GM18907 (cell line): Measurements from ENCODE around the gene MYO7B.

ENCODE experiments used
- ATAC-seq: cut with Tn5 transposase; IDR thresholded peaks from one replicate; pipeline ENCODE4 v1.9.1; 2021; ENCODE audit warnings: mild to moderate bottlenecking, moderate library complexity; ENCODE audit not compliant: unreplicated experiment

MYO7B gene

GRCh38 chr2:127606625-127607398 lies 71.3 kb downstream of the MYO7B start:
- no peak for ATAC-seq

DNA sequence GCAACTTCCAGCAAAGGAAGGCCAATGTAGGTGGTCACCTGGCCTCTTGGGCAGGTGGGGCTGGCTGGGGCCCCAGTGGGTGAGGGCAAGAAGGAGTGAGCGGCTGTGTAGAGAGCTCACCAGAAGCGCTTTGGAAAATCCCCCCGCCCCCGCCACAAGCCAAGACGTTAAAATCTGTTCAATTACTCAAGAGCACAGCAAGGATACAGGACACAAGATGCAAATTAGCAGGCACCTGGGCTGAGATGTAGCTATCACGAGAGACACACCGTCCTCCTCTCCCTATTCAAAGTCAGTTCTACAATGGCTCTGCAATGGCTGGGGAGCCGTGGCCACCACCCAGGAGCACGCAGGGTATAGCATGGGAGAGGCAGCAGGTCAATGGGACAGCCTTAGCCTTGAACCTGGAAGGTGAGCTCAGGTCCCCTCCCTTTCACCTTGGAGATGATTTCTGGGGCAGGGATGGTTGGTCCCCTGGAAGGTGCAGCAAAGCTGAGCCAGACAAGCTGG lies 72.0 kb downstream of the MYO7B start:
- no peak for ATAC-seq

- no peak for ATAC-seq
These were observed 72.9 kb downstream of the MYO7B start for GRCh38 chr2:127608061-127609030.

DNA sequence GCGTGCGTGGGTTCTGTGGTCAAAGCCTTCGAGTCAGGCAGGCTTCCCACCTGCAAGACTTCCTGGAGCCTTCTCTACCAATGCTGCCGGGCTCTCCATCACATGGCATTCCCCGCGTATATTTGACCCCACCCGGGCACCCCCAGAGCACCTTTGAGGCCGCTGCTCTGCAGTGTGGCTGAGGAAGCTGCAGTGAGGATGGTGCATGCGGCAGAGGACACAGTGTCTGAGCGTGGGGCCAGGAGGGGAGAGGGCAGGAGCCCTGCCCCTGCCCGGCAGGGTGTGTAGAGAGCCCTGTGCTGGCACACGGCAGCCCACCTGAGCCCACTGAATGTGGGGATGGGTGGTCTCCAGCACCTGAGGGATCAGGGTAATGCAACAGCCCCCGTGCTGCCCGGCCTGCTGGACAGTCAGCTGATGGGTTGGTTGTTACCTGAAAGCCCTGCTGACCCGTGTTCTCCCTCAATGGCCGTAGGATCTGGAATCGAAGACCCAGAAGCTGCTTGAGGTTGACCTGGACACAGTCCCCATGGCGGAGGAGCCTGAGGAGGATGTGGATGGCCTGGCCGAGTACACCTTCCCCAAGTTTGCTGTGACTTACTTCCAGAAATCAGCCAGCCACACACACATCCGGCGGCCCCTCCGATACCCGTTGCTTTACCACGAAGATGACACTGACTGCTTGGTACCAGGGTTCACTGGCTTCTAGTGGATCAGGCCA lies 73.7 kb downstream of the MYO7B start:
- no peak for ATAC-seq

GRCh38 chr2:127609818-127610217 lies 74.3 kb downstream of the MYO7B start:
- no peak for ATAC-seq

DNA sequence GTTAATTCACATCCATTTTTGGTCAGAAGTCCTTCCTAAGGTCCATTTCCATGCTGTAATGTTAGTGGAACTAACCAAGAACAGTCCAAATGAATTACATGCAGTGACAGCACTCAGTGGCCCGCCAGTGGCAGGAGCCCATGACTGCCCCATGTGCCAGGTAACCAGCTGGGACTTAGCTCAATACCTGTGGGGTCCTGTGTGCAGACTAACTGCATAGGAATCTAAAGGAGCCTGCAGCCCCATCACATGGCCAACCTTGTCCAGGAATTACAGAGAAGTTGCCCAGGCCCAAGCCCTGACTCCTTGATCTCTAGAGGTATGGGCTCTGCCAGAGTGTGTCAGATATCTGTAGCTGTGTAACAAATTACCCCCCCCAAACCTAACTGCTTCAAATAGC lies 75.1 kb downstream of the MYO7B start:
- ATAC-seq, result no peak

- no peak for ATAC-seq
These were observed 75.8 kb downstream of the MYO7B start for GRCh38 chr2:127611076-127611925.

DNA sequence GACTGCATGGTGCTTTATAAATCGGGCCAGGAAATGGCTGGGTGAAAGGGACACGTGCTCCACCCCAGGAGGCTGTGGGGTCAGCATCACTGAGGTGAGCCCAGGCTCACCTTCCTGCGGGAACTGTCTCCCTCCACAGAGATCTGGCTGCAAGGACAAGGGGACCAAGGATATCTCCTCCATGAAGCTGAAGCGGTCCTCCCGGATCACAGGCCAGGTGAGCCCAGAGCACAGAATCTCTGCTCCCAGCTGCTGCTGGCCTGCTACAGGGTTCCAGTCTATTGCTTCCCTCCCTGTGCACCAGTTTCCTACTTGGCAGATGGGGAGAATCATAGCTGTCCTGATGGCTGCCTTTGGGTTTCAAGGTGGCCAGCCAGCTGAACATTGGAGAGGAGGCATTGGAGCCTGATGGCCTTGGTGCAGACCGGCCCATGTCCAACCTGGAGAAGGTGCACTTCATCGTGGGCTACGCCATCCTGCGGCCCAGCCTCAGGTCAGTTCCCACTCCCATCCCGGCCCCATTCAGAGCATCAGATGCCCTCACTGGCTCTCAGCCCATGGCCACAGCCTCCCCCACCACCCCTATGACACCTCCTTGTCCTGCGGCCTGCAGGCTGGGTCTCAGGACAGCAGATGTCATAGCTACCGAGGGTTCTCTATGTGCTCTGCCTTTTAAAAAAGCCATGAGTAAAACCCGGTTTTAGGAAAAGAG lies 76.8 kb downstream of the MYO7B start:
- no peak for ATAC-seq

DNA sequence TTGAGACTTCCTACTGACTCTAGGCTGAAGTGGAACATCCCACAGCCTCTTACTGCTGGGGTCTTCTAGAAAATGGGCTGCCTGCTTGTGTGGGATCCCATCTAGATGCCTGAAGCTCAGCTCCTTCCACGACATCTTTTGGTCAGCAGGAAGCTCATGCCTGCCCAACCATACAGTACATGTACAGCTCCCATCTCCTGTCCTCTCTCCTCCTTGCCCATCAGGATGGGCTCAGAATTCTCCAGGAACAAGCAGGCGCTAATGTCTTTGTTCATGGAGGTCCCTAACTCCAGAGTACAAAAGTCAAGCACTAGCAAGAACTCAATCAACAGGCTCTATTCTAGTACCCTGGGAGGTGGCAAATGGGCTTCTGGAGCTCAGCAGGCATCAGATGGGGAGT lies 78.8 kb downstream of the MYO7B start:
- ATAC-seq, result no peak

DNA sequence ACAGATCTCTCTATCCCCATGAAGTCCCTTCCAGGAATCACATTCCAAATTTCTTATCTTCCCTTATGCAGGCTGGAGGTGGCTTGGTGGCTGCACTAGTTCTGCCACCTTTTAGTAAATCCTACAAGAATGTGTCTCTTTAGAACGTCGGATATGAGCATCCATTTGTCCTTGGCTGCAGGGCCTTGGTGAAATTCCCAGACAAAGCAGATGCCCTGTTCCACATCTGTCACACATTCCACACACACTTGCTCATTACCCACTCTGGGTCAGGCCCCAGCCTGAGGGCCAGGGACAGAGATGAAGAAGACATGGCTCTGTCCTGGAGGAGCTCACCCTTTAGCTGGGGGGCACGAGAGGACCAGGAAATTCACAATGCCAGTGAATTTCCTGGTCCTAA lies 79.2 kb downstream of the MYO7B start:
- ATAC-seq, result no peak

GRCh38 chr2:127615511-127616166 lies 80.2 kb downstream of the MYO7B start:
- no peak for ATAC-seq

- no peak for ATAC-seq
These were observed 83.2 kb downstream of the MYO7B start for GRCh38 chr2:127618551-127619202.

DNA sequence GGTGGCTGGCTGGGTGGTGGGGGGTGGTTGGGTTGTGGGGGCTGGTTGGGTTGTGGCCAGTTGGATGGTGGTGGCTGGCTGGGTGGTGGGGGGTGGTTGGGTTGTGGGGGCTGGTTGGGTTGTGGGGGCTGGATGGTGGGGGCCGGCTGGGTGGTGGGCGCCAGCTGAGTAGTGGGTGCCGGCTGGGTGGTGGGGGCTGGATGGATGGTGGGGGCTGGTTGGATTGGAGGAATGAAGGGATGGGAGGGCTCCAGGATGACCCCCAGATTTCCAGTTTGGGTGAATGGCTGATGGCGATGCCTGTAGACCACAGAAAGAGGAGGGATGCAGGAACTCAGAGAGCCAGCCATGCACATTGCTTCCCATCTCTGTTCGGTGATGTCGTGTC lies 83.7 kb downstream of the MYO7B start:
- ATAC-seq, result no peak

DNA sequence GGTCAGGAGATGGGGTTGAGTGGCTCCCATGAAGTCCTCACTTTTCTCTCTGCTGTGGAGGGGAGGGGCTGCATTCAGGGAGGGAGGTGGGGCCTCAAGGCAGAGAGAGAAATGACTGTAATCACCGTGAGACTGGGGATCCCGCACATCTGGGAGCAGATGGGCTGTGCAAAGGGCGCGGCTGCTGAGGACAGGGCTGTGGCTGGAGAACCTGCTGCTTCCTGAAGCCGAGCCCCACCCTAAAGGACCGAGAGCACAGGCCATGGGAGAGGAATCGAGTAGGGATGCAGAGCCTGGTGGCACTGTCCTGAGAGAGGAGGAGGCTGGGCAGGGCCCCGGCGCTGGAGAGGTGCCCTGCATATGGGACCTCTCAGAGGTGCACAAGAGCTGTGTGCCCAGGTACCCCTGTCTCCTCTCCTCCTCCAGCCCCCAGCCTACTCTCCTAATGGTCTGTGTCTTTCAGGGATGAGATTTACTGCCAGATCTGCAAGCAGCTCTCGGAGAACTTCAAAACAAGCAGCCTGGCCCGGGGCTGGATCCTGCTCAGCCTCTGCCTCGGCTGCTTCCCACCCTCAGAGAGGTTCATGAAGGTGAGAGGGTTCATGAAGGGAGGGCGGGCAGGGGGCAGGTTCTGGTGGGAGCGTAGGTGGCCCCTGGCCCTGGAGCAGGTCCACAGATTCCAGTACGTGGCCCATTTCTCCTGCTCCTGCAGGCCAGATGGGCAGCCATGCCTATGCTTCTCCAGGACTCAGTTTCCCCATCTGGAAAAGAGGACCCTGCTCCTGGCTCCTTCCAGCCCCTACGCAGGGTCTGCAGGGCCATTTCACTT lies 84.6 kb downstream of the MYO7B start:
- no peak for ATAC-seq

GRCh38 chr2:127620866-127621265 lies 85.4 kb downstream of the MYO7B start:
- ATAC-seq, result no peak

DNA sequence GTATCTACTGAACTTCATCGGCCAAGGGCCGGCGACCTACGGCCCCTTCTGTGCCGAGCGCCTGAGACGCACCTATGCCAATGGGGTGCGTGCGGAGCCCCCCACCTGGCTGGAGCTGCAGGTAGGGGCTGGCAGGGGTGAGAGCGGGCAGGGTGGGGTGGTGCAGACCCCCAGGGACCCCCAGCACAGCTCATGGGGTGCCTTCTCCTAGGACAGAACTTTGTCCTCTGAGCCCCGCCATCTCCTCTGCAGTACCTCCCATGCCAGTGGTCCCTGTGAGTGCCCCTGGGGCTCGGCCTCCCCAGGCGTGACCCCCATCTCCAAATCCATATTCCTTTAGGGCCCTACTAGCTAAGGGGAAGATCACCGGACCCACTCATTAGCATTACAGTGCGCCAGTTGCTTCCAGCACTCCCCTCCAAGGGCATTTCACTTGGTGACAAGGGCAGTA lies 86.5 kb downstream of the MYO7B start:
- ATAC-seq, result no peak

- ATAC-seq, result no peak
These were observed 87.3 kb downstream of the MYO7B start for GRCh38 chr2:127622561-127623387.
